Activated T-cell treated with anti-CD3 and anti-CD28 coated beads for 1 hour (primary cell): ENCODE measurements around the gene FAS.

Experiments
- DNase-seq: peaks from one replicate; pipeline ENCODE4 v3.0.0-alpha.2; 2020; ENCODE audit warnings: low read depth

FAS gene

DNA sequence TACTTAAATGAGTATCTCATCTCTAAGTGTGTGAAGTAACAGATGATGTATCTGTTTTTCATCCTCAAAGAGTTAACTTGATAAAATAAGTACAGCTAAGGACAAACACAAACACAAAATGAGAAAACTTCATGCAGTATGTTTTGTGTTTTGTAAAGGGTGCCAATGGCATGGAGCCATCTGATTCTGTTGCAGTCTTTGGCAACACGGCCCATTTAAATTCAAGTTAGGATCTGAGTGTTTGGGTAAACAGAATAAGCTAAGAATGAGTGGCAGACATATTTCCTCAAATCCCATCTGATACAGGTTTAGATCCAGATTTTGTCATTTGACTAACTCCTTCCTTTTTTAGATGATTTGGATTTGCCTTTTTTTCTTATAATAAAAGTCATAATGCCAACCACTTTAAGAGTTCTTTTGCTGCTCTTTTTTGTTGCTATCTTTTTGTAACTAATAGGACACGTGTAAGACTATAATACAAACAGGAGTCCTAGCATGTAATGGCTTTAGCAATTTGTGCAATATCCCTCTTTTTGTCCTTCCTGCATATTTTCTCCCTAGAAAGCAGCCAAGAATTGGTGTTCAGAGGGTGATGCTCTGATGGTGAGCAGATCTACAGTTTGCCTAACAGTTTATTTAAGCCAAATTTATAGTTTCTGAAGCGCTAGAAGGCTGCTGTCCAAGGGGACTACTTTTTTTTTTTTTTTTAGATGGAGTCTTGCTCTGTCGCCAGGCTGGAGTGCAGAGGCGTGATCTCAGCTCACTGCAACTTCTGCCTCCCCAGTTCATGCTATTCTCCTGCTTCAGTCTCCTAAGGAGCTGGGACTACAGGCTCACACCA is 19.2 kb upstream of the FAS start:
- no peak for DNase-seq

DNA sequence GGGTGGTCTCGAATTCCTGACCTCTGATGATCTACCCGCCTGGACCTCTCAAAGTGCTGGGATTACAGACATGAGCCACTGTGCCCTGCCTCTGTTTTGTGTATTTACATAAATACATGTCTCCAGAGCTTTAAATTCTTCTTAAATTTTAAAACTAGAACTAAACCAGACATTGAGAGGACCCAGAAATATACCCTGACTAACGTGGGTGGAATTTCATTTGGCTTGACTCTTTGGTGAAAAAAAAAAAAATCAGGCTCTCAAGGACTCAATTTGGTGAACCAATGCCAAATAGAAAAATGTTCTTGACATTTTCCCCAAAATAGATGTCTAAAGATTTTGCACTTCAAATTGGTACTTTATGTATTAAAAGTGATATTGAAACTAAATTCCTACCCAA is 16.6 kb upstream of the FAS start:
- DNase-seq, result no peak

DNA sequence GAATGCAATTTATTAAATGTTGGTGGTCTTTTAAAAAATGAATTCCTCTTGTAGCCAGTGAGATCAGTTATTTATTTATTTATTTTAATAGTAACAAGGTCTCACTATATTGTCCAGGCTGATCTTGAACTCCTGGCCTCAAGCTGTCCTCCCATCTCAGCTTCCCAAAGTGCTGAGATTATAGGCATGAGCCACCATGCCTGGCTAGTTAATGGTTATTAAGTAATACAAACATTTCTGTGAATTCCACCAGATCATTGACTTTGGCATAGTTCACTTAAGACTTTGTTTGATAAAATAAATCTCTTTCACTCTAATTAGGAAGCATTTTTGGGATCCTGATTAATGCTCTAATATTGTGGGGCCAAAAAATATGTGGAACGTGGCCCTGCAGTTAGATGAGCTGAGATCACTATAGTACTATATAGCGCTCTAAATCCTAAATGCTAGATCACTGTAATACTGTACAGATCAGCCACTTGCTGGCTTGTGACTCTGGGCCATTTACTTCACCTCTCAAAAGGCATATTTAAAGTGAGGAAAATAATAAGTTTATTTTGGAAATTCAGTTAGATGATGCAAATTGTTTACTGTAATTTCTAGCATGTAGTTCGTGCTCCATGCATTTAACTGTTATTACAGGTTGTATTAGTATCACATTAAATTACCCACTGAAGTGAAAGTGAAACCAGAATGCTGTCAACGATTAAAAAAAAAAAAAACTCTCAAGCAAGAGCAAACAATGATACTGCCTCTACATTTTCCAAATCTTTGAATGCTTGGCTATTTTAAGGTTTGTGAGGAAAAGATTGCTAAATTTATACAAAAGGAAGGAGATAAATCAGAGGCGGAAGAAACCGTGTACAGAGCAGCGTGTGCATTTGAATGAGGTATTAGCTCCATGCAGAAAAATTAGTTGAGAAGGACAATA is 15.9 kb upstream of the FAS start:
- DNase-seq, result no peak

DNA sequence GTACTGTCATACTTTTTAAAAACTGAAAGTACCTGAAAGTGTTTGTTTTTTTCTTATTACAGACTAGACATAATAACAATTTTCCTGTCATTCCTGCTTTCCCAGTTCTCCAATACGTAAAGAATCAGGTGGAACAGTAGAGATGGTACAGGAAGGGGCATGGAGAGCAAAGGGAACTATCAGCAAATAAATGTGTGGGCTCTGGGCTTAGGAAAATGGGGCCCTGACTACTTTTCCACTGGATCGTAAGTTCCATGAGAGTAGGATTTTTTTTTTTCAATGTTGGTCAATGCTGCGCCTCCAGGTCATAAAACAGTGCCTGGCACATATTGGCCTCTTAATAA is 15.2 kb upstream of the FAS start:
- no peak for DNase-seq

DNA sequence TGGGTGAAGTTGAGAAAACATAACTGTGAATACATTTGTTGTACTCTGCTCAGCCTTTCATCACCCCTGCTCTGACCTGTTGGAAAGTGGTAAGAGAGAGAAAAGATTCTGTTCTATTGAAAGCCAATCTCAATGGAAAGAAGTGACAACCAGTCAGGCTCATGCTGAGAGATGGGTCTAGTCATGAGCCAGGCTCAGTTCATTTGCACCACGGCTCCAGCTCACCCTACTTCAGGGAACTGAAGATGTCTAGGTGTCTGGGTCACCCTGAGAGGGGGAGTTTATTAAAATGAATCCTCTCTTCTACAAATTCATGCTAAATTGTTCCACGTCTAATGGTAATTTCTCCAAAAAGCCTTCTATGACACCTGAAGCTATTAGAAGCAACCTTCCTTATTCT is 12.1 kb upstream of the FAS start:
- DNase-seq, result no peak

DNA sequence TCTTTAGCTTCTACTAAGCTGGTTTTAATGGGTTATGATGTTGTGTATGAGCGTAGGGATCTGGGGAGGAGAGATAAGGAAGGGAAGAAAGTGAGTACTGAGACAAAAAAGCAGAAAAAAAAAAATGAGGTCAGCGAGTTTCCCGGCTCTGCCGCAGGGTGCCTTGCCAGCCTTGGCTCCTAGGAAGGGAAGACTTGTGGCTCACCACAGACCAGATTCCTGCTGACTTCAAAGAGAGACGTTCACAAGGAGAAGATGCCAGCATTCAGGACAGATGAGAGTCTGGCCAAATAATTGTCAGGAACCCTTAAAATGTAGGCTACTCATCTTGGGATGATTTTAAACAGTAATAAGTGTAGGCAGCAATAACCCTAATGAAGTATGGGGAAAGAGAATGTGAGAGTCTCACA is 11.4 kb upstream of the FAS start:
- no peak for DNase-seq

DNA sequence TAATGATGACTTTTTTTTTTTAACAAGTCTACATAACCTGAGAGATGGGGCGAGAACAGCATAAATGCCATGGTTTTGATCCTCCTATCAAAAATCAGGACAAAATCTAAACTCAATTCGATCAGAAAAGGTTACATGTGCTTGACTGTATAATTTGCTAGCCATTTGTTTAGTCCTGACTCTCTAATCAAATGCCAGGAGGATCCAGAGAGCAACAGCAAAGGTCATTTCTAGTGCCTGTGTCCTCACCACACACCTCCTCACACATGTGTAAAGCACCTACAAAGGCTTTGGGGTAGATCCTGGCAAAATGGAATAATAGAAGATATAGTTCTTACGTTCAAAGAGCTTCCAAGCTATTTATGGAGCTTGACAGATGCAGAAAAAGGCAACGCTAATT is 11.0 kb upstream of the FAS start:
- DNase-seq, result no peak

DNA sequence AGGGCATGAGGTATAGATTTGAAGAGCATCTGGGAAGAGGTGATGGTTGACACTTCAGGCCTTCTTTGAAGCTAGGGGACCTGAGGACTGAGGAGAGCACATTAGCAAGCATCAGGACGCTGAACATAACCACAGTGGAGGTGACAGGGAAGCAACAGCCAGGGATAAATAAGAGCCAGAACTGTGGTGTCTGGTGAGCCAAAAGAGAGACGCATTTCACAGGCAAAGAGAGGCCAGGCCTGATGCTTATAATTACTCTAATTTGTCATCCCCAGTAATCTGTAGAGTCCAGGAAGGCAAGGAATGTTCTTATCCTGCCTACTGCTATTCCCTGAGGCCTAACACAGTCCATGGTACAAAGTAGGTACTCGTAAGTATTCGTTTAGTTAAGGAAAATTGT is 10.4 kb upstream of the FAS start:
- DNase-seq, result no peak

DNA sequence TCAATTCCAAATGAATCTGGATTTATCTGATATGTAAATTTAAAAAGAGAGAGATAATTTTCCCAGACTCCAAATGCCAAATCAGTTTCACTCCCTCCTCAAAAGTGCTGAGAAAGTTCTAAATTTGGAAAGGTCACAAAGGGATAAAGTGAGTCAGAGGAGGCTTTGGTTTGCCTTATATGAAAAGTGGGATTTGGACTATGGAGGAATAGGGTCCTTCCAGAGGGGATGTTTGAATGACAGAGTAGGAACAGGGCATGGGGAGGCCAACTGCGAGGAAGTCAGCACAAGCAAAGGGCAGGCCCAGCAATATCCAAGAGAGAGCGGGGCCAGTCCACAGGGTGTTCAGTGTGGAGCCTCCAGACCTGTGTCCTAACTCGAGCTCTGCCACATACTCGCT is 9.8 kb upstream of the FAS start:
- DNase-seq, result no peak

DNA sequence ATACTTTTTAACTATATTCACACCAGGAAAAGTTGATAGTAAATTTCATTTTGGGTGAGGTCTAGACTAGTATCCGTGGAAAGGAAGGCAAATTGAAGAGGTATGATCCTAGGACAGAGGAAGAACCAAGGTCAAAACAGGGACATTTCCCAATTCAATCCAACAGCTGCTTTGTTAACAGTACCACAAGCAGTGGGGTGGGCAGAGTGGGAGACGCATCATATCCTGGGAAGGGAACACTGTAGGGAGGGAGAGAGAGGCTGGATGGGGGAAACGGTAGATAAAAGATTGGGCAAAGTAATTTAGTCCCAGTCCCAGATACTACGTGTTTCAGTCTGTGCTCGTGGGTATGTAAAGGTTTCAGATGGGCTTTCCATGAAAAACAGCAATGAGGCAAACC is 9.2 kb upstream of the FAS start:
- DNase-seq, result no peak

DNA sequence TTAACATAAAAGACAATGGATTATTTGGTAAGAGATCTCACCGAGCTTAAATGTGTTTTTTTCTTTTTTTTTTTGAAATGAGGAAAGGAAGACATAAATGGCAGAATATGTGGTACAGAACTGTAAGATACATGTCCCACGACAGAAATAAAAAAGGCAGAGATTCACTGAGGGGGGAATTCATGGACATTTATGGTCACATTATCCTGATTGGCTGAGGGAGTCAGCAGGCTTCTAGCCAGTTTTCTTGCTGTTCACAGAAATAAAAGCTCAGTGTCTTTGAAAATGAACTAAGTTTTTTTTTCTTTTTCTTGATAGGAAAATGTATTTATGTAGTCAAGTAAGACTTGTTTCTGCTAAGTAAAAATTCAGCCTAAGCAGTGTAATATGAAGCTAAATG is 8.2 kb upstream of the FAS start:
- no peak for DNase-seq

DNA sequence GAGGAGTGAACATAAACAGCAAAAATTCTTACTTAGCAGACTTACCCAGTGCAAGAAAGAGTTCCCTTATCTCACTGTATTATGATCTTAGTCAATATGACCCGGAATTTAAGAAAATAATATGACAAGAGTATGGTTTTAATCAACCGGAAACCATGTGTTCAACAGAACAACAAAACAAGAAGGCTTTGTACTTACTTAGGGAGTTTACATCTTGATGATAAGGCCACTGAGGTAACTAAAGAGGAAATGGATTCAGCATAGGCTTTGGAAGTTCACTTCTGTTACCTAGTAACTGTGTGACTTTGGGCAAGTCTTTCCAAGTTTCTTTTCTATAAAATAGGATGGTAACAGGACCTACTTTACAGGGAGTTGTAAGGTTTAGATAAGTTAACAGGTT is 7.4 kb upstream of the FAS start:
- DNase-seq, result no peak

DNA sequence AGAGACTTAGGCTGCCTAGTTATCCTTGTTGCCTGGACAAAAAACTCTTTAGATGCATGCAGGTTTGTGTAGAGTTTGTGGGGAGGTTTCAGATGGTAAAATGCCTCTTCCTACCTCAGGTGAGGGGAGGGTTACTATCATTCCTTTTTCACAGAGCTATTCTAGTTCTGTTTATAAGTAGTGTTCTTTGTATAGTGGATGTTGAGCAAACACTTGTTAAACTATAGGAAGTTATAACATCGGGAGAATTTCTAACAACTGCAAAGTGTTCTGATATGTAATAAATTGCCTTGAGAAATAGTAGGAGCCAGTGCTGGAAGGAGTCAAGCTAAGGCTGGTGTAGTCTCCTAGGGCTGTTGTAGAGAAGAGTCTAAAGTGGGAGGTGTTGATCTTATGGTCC is 6.7 kb upstream of the FAS start:
- no peak for DNase-seq

DNA sequence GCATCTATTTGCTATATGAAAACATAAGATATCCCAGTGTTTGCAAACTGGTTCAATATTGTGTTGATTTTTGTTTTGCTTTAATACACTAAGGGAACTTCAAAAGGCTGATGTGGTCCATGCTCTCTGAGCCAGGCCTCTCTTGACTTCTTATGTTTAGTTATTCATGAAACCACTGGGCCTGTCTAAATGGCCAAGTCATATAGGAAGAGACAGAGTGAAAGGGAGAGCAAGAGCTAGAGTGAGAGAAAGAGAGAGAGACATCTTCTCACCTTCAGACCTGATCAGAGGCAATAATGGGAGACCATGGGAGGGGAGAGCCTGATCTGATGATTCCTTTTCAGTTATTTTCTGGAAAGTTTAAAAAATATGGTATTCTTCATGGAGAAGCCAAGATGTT is 6.1 kb upstream of the FAS start:
- no peak for DNase-seq

DNA sequence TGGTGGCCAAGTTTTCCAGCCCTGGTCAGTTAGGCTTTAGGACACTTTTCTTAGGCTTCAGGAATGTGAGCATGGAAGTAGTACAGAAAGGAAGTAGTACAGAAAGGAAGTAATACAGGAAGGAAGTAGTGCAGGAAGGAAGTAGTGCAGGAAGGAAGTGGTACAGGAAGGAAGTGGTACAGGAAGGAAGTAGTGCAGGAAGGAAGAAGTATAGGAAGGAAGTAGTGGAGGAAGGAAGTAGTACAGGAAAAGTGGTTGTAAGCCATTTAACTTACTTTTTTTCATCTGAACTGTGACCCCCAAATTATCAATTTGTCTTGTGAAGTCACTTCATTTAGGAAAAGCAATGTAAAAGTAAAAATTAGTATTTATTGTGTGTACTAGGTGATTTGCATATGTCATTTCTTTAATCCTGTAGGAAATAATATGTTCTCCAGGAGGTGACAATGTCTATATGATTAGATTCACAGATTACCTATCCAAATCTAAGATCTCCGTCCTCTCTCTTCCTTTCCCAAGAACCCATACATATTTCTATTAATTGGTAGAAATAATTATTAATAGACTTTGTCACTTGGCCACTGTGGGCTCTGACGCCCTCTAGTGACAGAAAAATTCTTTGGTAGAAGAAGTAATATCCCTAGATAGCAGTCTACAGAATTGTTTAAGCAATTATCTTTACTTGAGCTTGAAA is 3.9 kb upstream of the FAS start:
- no peak for DNase-seq

DNA sequence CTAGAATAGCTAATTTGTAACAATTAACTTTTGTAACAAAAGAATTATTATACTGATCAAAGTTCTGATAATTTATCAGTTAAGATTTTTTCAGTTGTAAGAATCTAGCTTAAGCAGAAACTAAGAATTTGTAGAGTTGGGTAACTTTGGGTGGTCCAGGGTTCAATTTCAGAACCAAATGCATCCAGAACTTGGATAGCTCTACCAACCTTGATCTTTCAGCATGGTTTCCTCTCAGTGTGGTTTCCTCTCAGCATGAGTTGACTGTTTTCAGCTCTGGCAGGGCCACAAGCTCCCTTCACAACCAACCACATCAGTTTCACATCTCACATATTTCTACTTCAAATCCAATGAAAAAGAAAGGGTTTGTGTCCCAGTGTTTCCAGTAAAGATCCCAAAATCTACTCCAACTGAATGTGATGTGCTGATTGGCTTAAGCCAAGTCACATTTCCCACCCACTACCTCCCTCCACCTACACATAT is 3.3 kb upstream of the FAS start:
- DNase-seq, result no peak

DNA sequence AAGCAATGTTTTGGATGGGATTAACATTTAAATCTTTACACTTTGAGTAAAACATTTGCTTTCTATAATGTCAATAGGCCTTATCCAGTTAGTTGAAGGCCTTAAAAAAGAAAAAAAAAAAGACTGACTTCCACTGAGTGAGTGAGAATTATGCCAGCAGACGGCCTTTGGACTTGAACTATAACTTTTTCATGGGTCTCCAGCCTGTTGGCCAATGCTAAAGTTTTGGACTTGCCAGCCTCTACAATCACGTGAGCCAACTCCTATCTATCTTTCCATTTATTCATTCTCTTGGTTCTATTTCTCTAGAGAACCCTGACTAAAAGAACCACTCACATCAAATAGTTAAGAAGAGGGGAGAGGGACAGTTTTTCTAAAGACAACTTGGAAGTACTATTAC is 2.8 kb upstream of the FAS start:
- no peak for DNase-seq

DNA sequence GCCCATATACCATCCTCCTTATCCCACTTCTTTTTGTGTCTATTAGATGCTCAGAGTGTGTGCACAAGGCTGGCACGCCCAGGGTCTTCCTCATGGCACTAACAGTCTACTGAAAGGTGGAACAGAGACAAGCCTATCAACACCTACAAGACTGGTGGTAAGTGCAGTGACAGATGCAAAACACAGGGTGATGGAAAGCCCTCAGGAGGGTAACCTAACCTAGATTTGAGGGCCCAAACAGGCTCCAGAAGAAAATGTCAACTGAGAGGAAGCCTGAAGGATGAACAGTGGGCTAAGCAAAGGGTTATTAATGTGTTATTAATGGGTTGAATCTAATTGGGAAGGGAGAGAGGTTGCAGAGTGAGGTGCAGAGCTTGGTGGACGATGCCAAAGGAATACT is 1.2 kb upstream of the FAS start:
- DNase-seq, result no peak

DNA sequence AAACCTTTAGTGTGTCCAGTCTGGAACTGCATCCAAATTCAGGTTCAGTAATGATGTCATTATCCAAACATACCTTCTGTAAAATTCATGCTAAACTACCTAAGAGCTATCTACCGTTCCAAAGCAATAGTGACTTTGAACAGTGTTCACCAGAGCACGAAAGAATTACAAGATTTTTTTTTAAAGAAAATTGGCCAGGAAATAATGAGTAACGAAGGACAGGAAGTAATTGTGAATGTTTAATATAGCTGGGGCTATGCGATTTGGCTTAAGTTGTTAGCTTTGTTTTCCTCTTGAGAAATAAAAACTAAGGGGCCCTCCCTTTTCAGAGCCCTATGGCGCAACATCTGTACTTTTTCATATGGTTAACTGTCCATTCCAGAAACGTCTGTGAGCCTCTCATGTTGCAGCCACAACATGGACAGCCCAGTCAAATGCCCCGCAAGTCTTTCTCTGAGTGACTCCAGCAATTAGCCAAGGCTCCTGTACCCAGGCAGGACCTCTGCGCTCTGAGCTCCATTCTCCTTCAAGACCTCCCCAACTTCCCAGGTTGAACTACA is 694 bp upstream of the FAS start:
- DNase-seq, result no peak

DNA sequence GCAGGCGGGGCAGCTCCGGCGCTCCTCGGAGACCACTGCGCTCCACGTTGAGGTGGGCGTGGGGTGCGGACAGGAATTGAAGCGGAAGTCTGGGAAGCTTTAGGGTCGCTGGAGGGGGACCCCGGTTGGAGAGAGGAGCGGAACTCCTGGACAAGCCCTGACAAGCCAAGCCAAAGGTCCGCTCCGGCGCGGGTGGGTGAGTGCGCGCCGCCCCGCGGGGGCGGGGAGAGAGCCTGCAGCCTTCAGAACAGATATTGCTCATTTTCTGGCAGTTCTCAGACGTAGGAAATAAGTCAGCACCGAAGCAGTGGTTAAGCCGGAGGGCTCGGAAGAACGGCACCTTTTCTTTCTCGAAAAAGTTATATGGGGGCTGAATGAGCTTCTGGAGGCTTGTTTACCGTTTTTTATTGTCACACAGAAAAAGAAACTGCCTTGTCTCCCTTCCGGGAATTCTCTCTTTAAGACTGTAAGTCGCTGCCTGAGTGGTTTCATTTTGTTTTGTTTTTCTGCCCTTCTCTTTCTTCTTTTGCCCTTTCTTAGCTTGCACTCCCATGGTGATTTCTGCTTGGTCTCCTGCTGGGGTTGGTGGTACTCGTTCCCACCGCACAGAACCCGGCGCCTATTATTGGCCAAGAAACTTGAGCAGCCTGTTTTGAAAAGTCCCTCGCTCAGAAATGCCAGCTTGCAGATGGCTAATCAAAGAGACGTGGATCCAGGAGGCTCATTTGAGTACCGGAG is 732 bp downstream of the FAS start:
- DNase-seq, result peak; percentile 42

DNA sequence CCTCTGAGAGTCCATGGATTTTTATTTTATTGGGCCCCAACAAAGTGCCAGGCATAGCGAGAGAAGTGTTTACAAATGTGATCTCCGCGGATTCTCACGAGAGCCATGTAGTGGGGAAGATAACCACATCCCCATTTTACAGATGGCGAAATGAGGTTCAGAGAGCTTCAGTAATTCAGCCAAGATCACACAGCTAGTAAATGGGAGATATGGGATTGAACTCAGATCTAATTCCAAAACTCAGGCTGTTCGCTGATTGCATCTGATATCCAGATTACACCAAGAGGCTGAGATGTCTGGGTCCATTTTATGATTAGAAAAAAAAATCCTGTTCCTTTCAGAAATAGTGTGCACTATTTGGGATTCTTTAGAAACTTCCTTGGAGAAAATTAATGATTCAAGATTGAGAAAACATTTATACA is 1.3 kb downstream of the FAS start:
- DNase-seq, result no peak
